Measurements from ENCODE around the gene MANEA. TPM values are rescaled to one million over a fixed set of nuclear protein-coding genes. Genes with fewer than 3 reads are reported as not detected.

MANEA gene
- polyA plus RNA-seq, 1 donor (not counting 4 experiments of a cell fraction or from before 2014, with no cell fraction given): 10.8 TPM

DNA sequence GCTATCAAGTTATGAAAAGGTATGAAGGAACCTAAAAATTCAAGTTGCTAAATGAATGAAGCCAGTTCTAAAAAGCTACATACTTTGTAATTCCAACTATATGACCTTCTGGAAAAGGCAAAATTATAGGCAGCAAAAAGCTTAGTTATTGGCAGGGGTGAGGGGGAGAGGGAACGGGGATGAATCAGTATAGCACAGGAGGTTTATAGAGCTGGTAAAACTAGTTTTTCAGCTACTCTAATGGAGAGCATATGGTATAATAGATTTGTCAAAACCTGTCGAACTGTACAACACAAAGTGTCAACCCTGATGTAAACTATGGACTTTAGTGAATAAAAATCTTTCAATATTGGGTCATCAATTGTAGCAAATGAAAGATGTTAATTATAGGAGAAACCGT lies 18.7 kb downstream of the MANEA start:
- dilution Hi-C loops (cut with MboI; ENCODE audit: extremely low pct_ligation_motif_present, low sequenced_read_pairs): no loop called here
- FAIRE-seq (peak; percentile 9), DNase-seq (ENCODE audit: low read depth, low spot score) (no peak)
- Histone ChIP-seq H3K27ac (ENCODE audit: control insufficient read depth, insufficient read depth, low read length) (peak overlapping the region; percentile 28), H3K36me3 (ENCODE audit: control insufficient read depth in 2 of 2, extremely low read depth in 1 of 2, insufficient read depth in 2 of 2, low read length in 2 of 2) (no peaks in the 10 kb centered on the region), H3K4me2 (ENCODE audit: control insufficient read depth, extremely low read depth, insufficient read depth, low read depth, low read length) (peak overlapping the region; percentile 58), H4K20me1 (ENCODE audit: control insufficient read depth, extremely low read depth, insufficient read depth, low read length) (no peaks in the 10 kb centered on the region), H3K4me3 (ENCODE audit: control insufficient read depth in 2 of 3, extremely low read depth in 1 of 3, insufficient read depth in 2 of 3, low read depth in 1 of 3, low read length in 3 of 3) (no peak overlapping the region), H3K9me1 (ENCODE audit: control insufficient read depth, extremely low read depth, insufficient read depth, low read length) (no peaks in the 10 kb centered on the region), H2AFZ (ENCODE audit: control insufficient read depth, low read length) (no peak overlapping the region), H3K9ac (ENCODE audit: control insufficient read depth, extremely low read depth, insufficient read depth, low read length) (no peak overlapping the region), H3K4me1 (ENCODE audit: control insufficient read depth, extremely low read depth, insufficient read depth, low read length) (peaks cover 12% of the 10 kb centered on the region), H3K9me3 (ENCODE audit: control insufficient read depth, low read depth, low read length) (no peaks in the 10 kb centered on the region), H3K79me2 (ENCODE audit: control insufficient read depth, insufficient read depth, low read length) (no peaks in the 10 kb centered on the region), H3K27me3 (ENCODE audit: control insufficient read depth, extremely low read depth, insufficient read depth, low read length) (no peaks in the 10 kb centered on the region)
- TF ChIP-seq, protein P1, sequence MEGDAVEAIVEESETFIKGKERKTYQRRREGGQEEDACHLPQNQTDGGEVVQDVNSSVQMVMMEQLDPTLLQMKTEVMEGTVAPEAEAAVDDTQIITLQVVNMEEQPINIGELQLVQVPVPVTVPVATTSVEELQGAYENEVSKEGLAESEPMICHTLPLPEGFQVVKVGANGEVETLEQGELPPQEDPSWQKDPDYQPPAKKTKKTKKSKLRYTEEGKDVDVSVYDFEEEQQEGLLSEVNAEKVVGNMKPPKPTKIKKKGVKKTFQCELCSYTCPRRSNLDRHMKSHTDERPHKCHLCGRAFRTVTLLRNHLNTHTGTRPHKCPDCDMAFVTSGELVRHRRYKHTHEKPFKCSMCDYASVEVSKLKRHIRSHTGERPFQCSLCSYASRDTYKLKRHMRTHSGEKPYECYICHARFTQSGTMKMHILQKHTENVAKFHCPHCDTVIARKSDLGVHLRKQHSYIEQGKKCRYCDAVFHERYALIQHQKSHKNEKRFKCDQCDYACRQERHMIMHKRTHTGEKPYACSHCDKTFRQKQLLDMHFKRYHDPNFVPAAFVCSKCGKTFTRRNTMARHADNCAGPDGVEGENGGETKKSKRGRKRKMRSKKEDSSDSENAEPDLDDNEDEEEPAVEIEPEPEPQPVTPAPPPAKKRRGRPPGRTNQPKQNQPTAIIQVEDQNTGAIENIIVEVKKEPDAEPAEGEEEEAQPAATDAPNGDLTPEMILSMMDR (optimal IDR thresholded peaks at IDR 0.05 in 1 of 3, IDR thresholded peaks at IDR 0.05 in 1 of 3, conservative IDR thresholded peaks at IDR 0.05 in 1 of 3; ENCODE audit: extremely low read depth in 1 of 3, insufficient read depth in 2 of 3, low read length in 3 of 3): no peak
- TF ChIP-seq EZH2 (IDR thresholded peaks at IDR 0.05; ENCODE audit: low read length): no peak

DNA sequence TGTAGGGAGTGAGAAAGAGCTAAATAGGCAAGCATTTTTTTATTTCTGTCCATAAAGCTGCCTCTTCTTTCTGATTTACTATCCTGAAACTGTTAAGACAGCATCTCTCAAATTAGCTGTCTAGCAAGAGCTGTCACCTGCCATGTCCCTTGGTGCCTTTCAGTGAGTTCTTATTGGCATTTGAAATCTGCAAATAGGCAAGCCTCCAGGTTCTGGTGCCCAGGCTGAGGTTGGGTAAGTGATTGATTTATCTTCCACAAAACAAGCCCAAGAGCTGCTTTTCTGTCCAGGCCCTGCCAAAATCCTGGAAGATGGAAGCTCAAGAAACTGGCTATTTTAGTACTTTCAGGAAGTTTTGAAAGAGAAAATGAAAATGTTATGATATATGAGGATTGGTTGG lies 22.4 kb downstream of the MANEA start:
- Histone ChIP-seq H3K4me3 (ENCODE audit: control insufficient read depth in 2 of 3, extremely low read depth in 1 of 3, insufficient read depth in 2 of 3, low read depth in 1 of 3, low read length in 3 of 3) (no peak overlapping the region), H3K9me3 (ENCODE audit: control insufficient read depth, low read depth, low read length) (no peaks in the 10 kb centered on the region), H4K20me1 (ENCODE audit: control insufficient read depth, extremely low read depth, insufficient read depth, low read length) (no peaks in the 10 kb centered on the region), H3K79me2 (ENCODE audit: control insufficient read depth, insufficient read depth, low read length) (no peaks in the 10 kb centered on the region), H3K9me1 (ENCODE audit: control insufficient read depth, extremely low read depth, insufficient read depth, low read length) (no peaks in the 10 kb centered on the region), H3K27me3 (ENCODE audit: control insufficient read depth, extremely low read depth, insufficient read depth, low read length) (no peaks in the 10 kb centered on the region), H3K36me3 (ENCODE audit: control insufficient read depth in 2 of 2, extremely low read depth in 1 of 2, insufficient read depth in 2 of 2, low read length in 2 of 2) (no peaks in the 10 kb centered on the region), H3K4me1 (ENCODE audit: control insufficient read depth, extremely low read depth, insufficient read depth, low read length) (peaks cover 14% of the 10 kb centered on the region), H3K4me2 (ENCODE audit: control insufficient read depth, extremely low read depth, insufficient read depth, low read depth, low read length) (no peak overlapping the region), H2AFZ (ENCODE audit: control insufficient read depth, low read length) (no peak overlapping the region), H3K9ac (ENCODE audit: control insufficient read depth, extremely low read depth, insufficient read depth, low read length) (no peak overlapping the region), H3K27ac (ENCODE audit: control insufficient read depth, insufficient read depth, low read length) (no peak overlapping the region)
- no peak for TF ChIP-seq EZH2 (IDR thresholded peaks at IDR 0.05; ENCODE audit: low read length)
- TF ChIP-seq, protein P1 (optimal IDR thresholded peaks at IDR 0.05 in 1 of 3, IDR thresholded peaks at IDR 0.05 in 1 of 3, conservative IDR thresholded peaks at IDR 0.05 in 1 of 3; ENCODE audit: extremely low read depth in 1 of 3, insufficient read depth in 2 of 3, low read length in 3 of 3): no peak
- DNase-seq (ENCODE audit: low read depth, low spot score) (no peak), FAIRE-seq (no peak)
- dilution Hi-C loops (cut with MboI; ENCODE audit: extremely low pct_ligation_motif_present, low sequenced_read_pairs): no loop called here

Measured in keratinocyte (primary cell).